HepG2 (cell line): ENCODE measurements around the gene GADL1.

ENCODE experiments used
- GABPB1 ChIP-seq: IDR thresholded peaks from 2 replicates; pipeline ENCODE4 v1.6.1; 2016; ENCODE audit warnings: mild to moderate bottlenecking, missing genetic modification reagents, moderate library complexity, missing compliant biosample characterization
- ZNF772 ChIP-seq: sonication (generic); formaldehyde crosslinking; IDR thresholded peaks from 2 replicates; pipeline ENCODE4 v1.5.0; 2020; ENCODE audit warnings: mild to moderate bottlenecking, missing genetic modification reagents
- ZNF776 ChIP-seq: sonication (generic); formaldehyde crosslinking; IDR thresholded peaks from 2 replicates; pipeline ENCODE4 v1.4.0; 2020; ENCODE audit warnings: mild to moderate bottlenecking, missing genetic modification reagents
- TF ChIP-seq, protein P1 (sequence below): sonication (generic); formaldehyde crosslinking; IDR thresholded peaks from 2 replicates; pipeline ENCODE4 v1.5.0; 2020; ENCODE audit warnings: mild to moderate bottlenecking, missing genetic modification reagents, moderate library complexity
- TF ChIP-seq, protein P2 (sequence below): sonication (generic); formaldehyde crosslinking; IDR thresholded peaks from 2 replicates; pipeline ENCODE4 v1.9.0; 2021; ENCODE audit warnings: mild to moderate bottlenecking, missing genetic modification reagents

DNA sequence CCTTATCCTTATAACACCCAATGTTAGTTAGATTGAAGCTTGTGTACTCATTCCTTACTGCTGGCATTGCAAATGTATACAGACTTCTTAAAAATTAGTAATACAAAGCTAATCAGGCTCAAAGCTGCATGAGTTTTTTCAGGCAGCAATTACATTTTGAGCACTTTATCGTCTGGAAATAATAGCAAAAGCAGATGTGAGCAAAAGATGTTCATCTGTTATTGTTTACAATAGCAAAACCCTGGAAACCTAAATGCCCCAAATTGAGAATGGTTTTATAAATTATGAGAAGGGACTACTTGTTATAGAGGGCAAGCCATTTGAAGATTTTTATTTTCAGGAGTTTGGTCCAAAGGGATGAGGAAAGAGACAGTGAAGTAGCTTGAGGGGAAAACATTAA is 126.4 kb downstream of the GADL1 start:
- no peak for TF ChIP-seq GABPB1
- TF ChIP-seq ZNF776 (CRISPR knock-in tag) = no peak
- TF ChIP-seq, protein P1, sequence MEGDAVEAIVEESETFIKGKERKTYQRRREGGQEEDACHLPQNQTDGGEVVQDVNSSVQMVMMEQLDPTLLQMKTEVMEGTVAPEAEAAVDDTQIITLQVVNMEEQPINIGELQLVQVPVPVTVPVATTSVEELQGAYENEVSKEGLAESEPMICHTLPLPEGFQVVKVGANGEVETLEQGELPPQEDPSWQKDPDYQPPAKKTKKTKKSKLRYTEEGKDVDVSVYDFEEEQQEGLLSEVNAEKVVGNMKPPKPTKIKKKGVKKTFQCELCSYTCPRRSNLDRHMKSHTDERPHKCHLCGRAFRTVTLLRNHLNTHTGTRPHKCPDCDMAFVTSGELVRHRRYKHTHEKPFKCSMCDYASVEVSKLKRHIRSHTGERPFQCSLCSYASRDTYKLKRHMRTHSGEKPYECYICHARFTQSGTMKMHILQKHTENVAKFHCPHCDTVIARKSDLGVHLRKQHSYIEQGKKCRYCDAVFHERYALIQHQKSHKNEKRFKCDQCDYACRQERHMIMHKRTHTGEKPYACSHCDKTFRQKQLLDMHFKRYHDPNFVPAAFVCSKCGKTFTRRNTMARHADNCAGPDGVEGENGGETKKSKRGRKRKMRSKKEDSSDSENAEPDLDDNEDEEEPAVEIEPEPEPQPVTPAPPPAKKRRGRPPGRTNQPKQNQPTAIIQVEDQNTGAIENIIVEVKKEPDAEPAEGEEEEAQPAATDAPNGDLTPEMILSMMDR (CRISPR knock-in tag) = no peak
- no peak for TF ChIP-seq ZNF772 (CRISPR knock-in tag)
- TF ChIP-seq, protein P2, sequence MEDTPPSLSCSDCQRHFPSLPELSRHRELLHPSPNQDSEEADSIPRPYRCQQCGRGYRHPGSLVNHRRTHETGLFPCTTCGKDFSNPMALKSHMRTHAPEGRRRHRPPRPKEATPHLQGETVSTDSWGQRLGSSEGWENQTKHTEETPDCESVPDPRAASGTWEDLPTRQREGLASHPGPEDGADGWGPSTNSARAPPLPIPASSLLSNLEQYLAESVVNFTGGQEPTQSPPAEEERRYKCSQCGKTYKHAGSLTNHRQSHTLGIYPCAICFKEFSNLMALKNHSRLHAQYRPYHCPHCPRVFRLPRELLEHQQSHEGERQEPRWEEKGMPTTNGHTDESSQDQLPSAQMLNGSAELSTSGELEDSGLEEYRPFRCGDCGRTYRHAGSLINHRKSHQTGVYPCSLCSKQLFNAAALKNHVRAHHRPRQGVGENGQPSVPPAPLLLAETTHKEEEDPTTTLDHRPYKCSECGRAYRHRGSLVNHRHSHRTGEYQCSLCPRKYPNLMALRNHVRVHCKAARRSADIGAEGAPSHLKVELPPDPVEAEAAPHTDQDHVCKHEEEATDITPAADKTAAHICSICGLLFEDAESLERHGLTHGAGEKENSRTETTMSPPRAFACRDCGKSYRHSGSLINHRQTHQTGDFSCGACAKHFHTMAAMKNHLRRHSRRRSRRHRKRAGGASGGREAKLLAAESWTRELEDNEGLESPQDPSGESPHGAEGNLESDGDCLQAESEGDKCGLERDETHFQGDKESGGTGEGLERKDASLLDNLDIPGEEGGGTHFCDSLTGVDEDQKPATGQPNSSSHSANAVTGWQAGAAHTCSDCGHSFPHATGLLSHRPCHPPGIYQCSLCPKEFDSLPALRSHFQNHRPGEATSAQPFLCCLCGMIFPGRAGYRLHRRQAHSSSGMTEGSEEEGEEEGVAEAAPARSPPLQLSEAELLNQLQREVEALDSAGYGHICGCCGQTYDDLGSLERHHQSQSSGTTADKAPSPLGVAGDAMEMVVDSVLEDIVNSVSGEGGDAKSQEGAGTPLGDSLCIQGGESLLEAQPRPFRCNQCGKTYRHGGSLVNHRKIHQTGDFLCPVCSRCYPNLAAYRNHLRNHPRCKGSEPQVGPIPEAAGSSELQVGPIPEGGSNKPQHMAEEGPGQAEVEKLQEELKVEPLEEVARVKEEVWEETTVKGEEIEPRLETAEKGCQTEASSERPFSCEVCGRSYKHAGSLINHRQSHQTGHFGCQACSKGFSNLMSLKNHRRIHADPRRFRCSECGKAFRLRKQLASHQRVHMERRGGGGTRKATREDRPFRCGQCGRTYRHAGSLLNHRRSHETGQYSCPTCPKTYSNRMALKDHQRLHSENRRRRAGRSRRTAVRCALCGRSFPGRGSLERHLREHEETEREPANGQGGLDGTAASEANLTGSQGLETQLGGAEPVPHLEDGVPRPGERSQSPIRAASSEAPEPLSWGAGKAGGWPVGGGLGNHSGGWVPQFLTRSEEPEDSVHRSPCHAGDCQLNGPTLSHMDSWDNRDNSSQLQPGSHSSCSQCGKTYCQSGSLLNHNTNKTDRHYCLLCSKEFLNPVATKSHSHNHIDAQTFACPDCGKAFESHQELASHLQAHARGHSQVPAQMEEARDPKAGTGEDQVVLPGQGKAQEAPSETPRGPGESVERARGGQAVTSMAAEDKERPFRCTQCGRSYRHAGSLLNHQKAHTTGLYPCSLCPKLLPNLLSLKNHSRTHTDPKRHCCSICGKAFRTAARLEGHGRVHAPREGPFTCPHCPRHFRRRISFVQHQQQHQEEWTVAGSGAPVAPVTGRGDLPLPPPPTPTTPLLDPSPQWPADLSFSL (CRISPR knock-in tag) = no peak
